Stomach (tissue), 9 donors: ENCODE measurements around the gene AFP. TPM values are rescaled to one million over a fixed set of nuclear protein-coding genes. Genes with fewer than 3 reads are reported as not detected.

Source experiments
- DNase-seq, 2 donors: peaks; one replicate each; pipeline versions ENCODE4 v3.0.0 to v3.0.0-alpha.2; 2013 to 2019
- H3K27ac ChIP-seq, 5 donors: fragments of 200-600 bp in 4 of 5; sonication (generic) in 4 of 5; one replicate each; pipeline ENCODE4 v1.5.1; 2013 to 2019; ENCODE audit warnings: mild to moderate bottlenecking in 1 of 5, moderate library complexity in 1 of 5
- H3K27me3 ChIP-seq, 3 donors: fragments of 200-600 bp; sonication (generic); one replicate each; pipeline ENCODE4 v1.5.1; 2017 to 2019; ENCODE audit warnings: mixed run types in 1 of 3
- H3K36me3 ChIP-seq, 4 donors: fragments of 200-600 bp; sonication (generic); 1 replicate in 3 of 4; 2 replicates in 1 of 4; pipeline ENCODE4 v1.5.1; 2016 to 2019
- H3K4me1 ChIP-seq, 4 donors: fragments of 200-600 bp; sonication (generic); one replicate each; pipeline ENCODE4 v1.5.1; 2016 to 2019
- H3K4me3 ChIP-seq, 4 donors: fragments of 200-600 bp; sonication (generic) in 3 of 4; one replicate each; pipeline ENCODE4 v1.5.1; 2016 to 2019; ENCODE audit warnings: mild to moderate bottlenecking in 1 of 4
- H3K9me3 ChIP-seq, 4 donors: fragments of 200-600 bp; sonication (generic); one replicate each; pipeline ENCODE4 v1.5.1; 2016 to 2019
- EP300 ChIP-seq: sonication (generic); formaldehyde crosslinking; IDR thresholded peaks from one replicate; pipeline ENCODE4 v1.6.1; 2017; ENCODE audit warnings: antibody characterized with exemption
- POLR2A ChIP-seq, 4 donors: fragments of 450-650 bp; IDR thresholded peaks; one replicate each; pipeline ENCODE4 v1.6.1; 2016; ENCODE audit warnings: antibody characterized with exemption in 4 of 4, control low read depth in 2 of 4, mild to moderate bottlenecking in 1 of 4, moderate library complexity in 1 of 4
- POLR2AphosphoS5 ChIP-seq, 3 donors: sonication (generic); formaldehyde crosslinking; IDR thresholded peaks; one replicate each; pipeline ENCODE4 v1.6.1; 2016; ENCODE audit warnings: antibody characterized with exemption in 3 of 3
- WGBS, 5 donors: extraction: QIAGEN DNeasy Blood & Tissue Kit in 3 of 5; methylation state at CpG; one replicate each; pipeline versions ENCODE4 v1.1.5 to v1.1.7; 2013 to 2018; 5-methylcytosine and 5-hydroxymethylcytosine counted together
- intact Hi-C: fragments of 100-400 bp; cut with DNase I; formaldehyde crosslinking; loops from one replicate; pipeline ENCODE4 v1.15.1; 2023; ENCODE audit warnings: low total_unique reads
- polyA plus RNA-seq, 3 donors: library from polyadenylated mRNA; stranded (reverse); fragments of 200-250 nt; gene quantifications; one replicate each; pipeline ENCODE4 v1.2.3, GENCODE V29; 2013
- total RNA-seq, 5 donors: library from RNA; depleted of rRNA; stranded (reverse); fragments of >200 nt; gene quantifications; one replicate each; pipeline versions ENCODE4 v1.1.0 to v1.2.3, GENCODE V29; 2014 to 2016
- TF ChIP-seq, protein P1 (sequence below), 7 experiments: fragments of 450-650 bp in 4 of 7; fragments of 200-600 bp in 3 of 7; sonication (generic) in 3 of 7; IDR thresholded peaks; one replicate each; pipeline ENCODE4 v1.5.1; 2016 to 2019; ENCODE audit warnings: antibody characterized with exemption in 7 of 7, control low read depth in 2 of 7, mild to moderate bottlenecking in 1 of 7
- donor health status: healthy with polysubstance abuse.
- donor health status: Bipolar disorder and iron deficiency.
- donor health status: healthy.

AFP gene
- total and polyA plus RNA-seq, 8 donors: 2.6 TPM; not detected in 7

DNA sequence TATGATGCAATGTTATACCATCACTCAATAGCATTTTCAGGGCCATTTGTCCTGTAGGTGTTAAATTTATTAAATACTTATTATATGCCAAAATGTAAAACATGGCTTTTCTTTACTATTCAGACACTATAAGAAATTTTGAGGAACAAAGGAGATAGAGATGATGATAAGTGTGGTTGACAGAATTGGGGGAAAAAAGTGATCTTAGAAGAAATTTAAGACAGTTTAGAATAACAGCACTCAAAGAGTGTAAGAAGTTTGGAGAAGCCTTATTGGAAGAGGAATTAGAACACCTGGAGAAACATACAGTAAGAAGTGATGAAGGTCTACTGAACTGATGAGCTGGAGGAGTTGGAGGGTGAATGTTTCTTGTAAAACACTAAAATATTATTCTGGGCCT lies 12.8 kb upstream of the AFP start:
- H3K36me3 ChIP-seq: no peaks in the 10 kb centered on the region
- intact Hi-C loops: no loop called here
- H3K9me3 ChIP-seq: no peaks in the 10 kb centered on the region
- no peaks in the 10 kb centered on the region for H3K27me3 ChIP-seq
- DNase-seq: no peak
- no peak overlapping the region for H3K4me3 ChIP-seq
- no peak overlapping the region for H3K27ac ChIP-seq
- no peaks in the 10 kb centered on the region for H3K4me1 ChIP-seq
- no peak for TF ChIP-seq EP300
- TF ChIP-seq POLR2A (IDR thresholded peaks at IDR 0.05): no peak
- TF ChIP-seq, protein P1, sequence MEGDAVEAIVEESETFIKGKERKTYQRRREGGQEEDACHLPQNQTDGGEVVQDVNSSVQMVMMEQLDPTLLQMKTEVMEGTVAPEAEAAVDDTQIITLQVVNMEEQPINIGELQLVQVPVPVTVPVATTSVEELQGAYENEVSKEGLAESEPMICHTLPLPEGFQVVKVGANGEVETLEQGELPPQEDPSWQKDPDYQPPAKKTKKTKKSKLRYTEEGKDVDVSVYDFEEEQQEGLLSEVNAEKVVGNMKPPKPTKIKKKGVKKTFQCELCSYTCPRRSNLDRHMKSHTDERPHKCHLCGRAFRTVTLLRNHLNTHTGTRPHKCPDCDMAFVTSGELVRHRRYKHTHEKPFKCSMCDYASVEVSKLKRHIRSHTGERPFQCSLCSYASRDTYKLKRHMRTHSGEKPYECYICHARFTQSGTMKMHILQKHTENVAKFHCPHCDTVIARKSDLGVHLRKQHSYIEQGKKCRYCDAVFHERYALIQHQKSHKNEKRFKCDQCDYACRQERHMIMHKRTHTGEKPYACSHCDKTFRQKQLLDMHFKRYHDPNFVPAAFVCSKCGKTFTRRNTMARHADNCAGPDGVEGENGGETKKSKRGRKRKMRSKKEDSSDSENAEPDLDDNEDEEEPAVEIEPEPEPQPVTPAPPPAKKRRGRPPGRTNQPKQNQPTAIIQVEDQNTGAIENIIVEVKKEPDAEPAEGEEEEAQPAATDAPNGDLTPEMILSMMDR (IDR thresholded peaks at IDR 0.05): no peak
- TF ChIP-seq POLR2AphosphoS5 (IDR thresholded peaks at IDR 0.05): no peak

DNA sequence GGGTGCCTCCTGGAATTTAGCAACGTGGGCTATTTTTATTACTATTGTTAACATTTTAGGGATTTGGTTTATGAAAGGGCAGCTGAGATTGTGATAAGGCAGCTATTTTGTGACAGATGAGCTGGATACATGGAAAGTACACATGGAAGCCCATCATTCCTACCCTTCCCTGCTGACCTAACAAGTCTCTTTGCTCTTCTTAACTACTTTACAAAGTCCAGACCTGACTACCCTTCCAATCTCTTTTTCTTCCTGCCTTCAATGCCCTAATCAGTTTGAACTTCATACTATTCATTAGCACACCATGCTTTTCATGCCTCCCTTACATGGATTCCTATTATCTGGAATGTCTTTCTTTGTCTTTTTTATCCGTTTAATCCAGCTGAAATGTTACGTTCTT lies 9.4 kb upstream of the AFP start:
- intact Hi-C loops: no loop called here
- WGBS, 5 donors: 71 to 85% (median 73%) methylated on average over 3 of the region's 3 CpGs
- no peak for DNase-seq

DNA sequence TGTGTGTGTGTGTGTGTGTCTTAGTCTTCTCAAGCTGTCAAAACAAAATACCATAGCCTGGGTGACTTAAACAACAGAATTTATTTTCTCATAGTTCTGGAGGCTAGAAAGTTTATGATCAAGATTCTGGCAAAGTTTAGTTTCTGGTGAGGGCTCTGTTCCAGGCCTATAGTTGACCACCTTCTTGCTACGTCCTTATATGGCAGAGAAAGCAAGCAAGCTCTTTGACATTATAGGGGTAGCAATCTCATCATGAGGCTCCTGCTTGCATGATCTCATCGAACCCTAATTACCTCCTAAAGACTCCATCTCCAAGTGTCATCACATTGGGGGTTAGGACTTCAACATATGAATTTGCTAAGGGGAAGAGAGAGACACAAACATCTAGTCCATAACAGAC lies 6.9 kb upstream of the AFP start:
- WGBS, 5 donors: 74 to 87% (median 84%) methylated on average over 2 of the region's 2 CpGs
- TF ChIP-seq POLR2A (IDR thresholded peaks at IDR 0.05) (no peak), EP300 (no peak), POLR2AphosphoS5 (IDR thresholded peaks at IDR 0.05) (no peak)
- TF ChIP-seq, protein P1 (IDR thresholded peaks at IDR 0.05): no peak

More for the DNA sequence above, 9.4 kb upstream of the AFP start:
- H3K27ac ChIP-seq: no peak overlapping the region
- TF ChIP-seq, protein P1 (IDR thresholded peaks at IDR 0.05): no peak
- no peak for TF ChIP-seq POLR2A (IDR thresholded peaks at IDR 0.05)
- no peak for TF ChIP-seq POLR2AphosphoS5 (IDR thresholded peaks at IDR 0.05)
- TF ChIP-seq EP300: no peak
- H3K4me3 ChIP-seq: no peak overlapping the region
- H3K4me1 ChIP-seq: no peaks in the 10 kb centered on the region
- no peaks in the 10 kb centered on the region for H3K36me3 ChIP-seq
- H3K27me3 ChIP-seq: no peaks in the 10 kb centered on the region
- H3K9me3 ChIP-seq: no peaks in the 10 kb centered on the region

DNA sequence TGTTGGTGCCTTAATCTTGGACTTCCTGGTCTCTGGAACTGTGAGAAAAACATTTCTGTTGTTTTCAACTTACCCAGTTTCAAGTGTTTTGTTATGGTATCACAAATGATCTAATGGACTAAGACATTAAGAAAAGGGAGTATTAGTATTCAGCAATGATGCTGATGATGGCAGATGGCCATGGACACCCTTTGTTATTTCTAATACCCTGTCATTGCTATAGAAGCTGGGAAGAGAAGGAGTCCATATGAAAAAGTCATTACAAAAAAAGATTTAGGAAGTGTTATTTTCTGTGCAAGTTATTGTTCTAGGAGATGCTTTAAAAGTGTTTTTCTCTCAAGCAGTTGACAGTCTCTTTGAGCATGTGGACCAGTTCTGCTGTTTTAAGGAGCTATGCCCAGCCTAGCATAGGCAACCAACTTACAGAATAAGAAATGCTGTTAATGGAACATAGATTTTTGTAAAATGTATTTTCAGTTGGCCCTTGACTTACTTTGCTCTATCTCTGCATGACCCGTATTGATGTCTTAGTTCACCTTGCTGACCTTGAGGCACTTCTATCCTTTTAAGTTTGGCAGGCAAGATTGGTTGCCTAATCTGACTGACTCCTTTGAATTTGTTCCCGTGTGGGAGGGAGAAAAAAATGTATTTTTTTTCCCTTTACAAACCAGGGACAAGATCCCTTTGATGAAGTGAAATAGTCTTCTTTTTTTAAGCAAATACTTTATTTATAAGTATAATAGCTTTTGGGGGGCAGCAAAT lies 6.0 kb upstream of the AFP start:
- Histone ChIP-seq H3K4me3 (no peak overlapping the region), H3K4me1 (peaks cover 0 to 5% (median 2%) of the 10 kb centered on the region in 4 donors), H3K27ac (no peak overlapping the region), H3K36me3 (no peaks in the 10 kb centered on the region), H3K9me3 (no peaks in the 10 kb centered on the region), H3K27me3 (no peaks in the 10 kb centered on the region)
- intact Hi-C loops: no loop called here
- DNase-seq: no peak
- WGBS, 5 donors: 42 to 56% (median 45%) methylated on average over 2 of the region's 2 CpGs
- TF ChIP-seq EP300: no peak
- TF ChIP-seq, protein P1 (IDR thresholded peaks at IDR 0.05): no peak
- TF ChIP-seq POLR2AphosphoS5 (IDR thresholded peaks at IDR 0.05): no peak
- TF ChIP-seq POLR2A (IDR thresholded peaks at IDR 0.05): no peak

More for the DNA sequence above, 6.9 kb upstream of the AFP start:
- H3K4me3 ChIP-seq: no peak overlapping the region
- intact Hi-C loops: no loop called here
- no peak for DNase-seq
- no peaks in the 10 kb centered on the region for H3K9me3 ChIP-seq
- peaks cover 0 to 5% (median 2%) of the 10 kb centered on the region in 4 donors for H3K4me1 ChIP-seq
- no peaks in the 10 kb centered on the region for H3K36me3 ChIP-seq
- no peak overlapping the region for H3K27ac ChIP-seq
- no peaks in the 10 kb centered on the region for H3K27me3 ChIP-seq
